Uterus (tissue), 2 donors: ENCODE results near the gene ECT2L.

ENCODE experiments used
- CTCF ChIP-seq, 4 experiments: fragments of 200-600 bp in 2 of 4; fragments of 450-650 bp in 2 of 4; sonication (generic) in 2 of 4; IDR thresholded peaks; one replicate each; pipeline ENCODE4 v1.5.1; 2016 to 2019; ENCODE audit warnings: antibody characterized with exemption in 4 of 4, mild to moderate bottlenecking in 2 of 4, moderate library complexity in 1 of 4
- POLR2A ChIP-seq, 2 donors: fragments of 450-650 bp; IDR thresholded peaks; one replicate each; pipeline ENCODE4 v1.6.1; 2016; ENCODE audit warnings: antibody characterized with exemption in 2 of 2, mild to moderate bottlenecking in 1 of 2, moderate library complexity in 1 of 2

- TF ChIP-seq CTCF (IDR thresholded peaks at IDR 0.05), result no peak
- no peak for TF ChIP-seq POLR2A (IDR thresholded peaks at IDR 0.05)
Observed at GRCh38 chr6:138920906-138921305, 125.0 kb downstream of the ECT2L start.
